Stimulated activated CD8-positive, alpha-beta memory T cell treated with anti-CD3 and anti-CD28 coated beads, Interleukin-4, amount 100 ng/mL, for 48 hours (primary cell): ENCODE data around the gene GPBP1.
A peak's percentile ranks its signal among the peaks of the same experiment; 100 is the strongest.
"Not testable (repeated sequence)": the region's sequence is repeated elsewhere in the genome, so short reads cannot be mapped to it uniquely, and the experiment has no call there.

Experiments used
- DNase-seq: peaks from one replicate; pipeline ENCODE4 v3.0.0-alpha.2; 2020

GPBP1 gene

GRCh38 chr5:57173319-57174127 lies at the start of gene GPBP1:
Gene GPBP1 (plus strand): TSS chr5:57174059. CDS start chr5:57214131, 40,072 bp downstream.
- peak; percentile 97 for DNase-seq

GRCh38 chr5:57128325-57128724 lies 45.5 kb upstream of the GPBP1 start:
- no peak for DNase-seq

GRCh38 chr5:57133574-57133973 lies 40.3 kb upstream of the GPBP1 start:
- no peak for DNase-seq

GRCh38 chr5:57137401-57137800 lies 36.5 kb upstream of the GPBP1 start:
- DNase-seq = no peak

- DNase-seq = no peak
Observed at GRCh38 chr5:57152316-57152715, 21.5 kb upstream of the GPBP1 start.

GRCh38 chr5:57155033-57155432 lies 18.8 kb upstream of the GPBP1 start:
- no peak for DNase-seq

- DNase-seq = no peak
Observed at GRCh38 chr5:57157131-57157530, 16.7 kb upstream of the GPBP1 start.

- no peak for DNase-seq
Observed at GRCh38 chr5:57157666-57158065, 16.2 kb upstream of the GPBP1 start.

- no peak for DNase-seq
Observed at GRCh38 chr5:57163553-57164006, 10.3 kb upstream of the GPBP1 start.

GRCh38 chr5:57164124-57164523 lies 9.7 kb upstream of the GPBP1 start:
- DNase-seq = no peak

GRCh38 chr5:57165171-57165570 lies 8.7 kb upstream of the GPBP1 start:
- not testable (repeated sequence) for DNase-seq

GRCh38 chr5:57166276-57166675 lies 7.6 kb upstream of the GPBP1 start:
- no peak for DNase-seq

- DNase-seq = no peak
Observed at GRCh38 chr5:57167201-57167600, 6.7 kb upstream of the GPBP1 start.

GRCh38 chr5:57170116-57170515 lies 3.7 kb upstream of the GPBP1 start:
- DNase-seq = not testable (repeated sequence)

GRCh38 chr5:57171816-57172465 lies 1.9 kb upstream of the GPBP1 start:
- DNase-seq = peak; percentile 42

- DNase-seq = no peak
Observed at GRCh38 chr5:57172466-57173318, 1.2 kb upstream of the GPBP1 start.

- DNase-seq = peak; percentile 56
Observed at GRCh38 chr5:57174128-57174889, 450 bp downstream of the GPBP1 start.

- DNase-seq = no peak
Observed at GRCh38 chr5:57174890-57175510, 1.1 kb downstream of the GPBP1 start.

GRCh38 chr5:57175551-57176309 lies 1.9 kb downstream of the GPBP1 start:
- DNase-seq = peak; percentile 63

GRCh38 chr5:57176350-57176857 lies 2.5 kb downstream of the GPBP1 start:
- no peak for DNase-seq
